ENCODE results near the gene RCBTB2.

RCBTB2 gene

GRCh38 chr13:48478391-48478790 is 54.5 kb downstream of the RCBTB2 start:
- TF ChIP-seq, protein P1, sequence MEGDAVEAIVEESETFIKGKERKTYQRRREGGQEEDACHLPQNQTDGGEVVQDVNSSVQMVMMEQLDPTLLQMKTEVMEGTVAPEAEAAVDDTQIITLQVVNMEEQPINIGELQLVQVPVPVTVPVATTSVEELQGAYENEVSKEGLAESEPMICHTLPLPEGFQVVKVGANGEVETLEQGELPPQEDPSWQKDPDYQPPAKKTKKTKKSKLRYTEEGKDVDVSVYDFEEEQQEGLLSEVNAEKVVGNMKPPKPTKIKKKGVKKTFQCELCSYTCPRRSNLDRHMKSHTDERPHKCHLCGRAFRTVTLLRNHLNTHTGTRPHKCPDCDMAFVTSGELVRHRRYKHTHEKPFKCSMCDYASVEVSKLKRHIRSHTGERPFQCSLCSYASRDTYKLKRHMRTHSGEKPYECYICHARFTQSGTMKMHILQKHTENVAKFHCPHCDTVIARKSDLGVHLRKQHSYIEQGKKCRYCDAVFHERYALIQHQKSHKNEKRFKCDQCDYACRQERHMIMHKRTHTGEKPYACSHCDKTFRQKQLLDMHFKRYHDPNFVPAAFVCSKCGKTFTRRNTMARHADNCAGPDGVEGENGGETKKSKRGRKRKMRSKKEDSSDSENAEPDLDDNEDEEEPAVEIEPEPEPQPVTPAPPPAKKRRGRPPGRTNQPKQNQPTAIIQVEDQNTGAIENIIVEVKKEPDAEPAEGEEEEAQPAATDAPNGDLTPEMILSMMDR (IDR thresholded peaks at IDR 0.05; ENCODE audit: borderline replicate concordance, control extremely low read depth, extremely low read depth, insufficient read depth, missing control alignments), result no peak
- no peak for DNase-seq (ENCODE audit: low spot score)
- in situ Hi-C loops (cut with MboI; ENCODE audit: low sequenced_read_pairs, unreplicated experiment), result no loop called here

GRCh38 chr13:48477191-48477855 is 55.6 kb downstream of the RCBTB2 start:
- in situ Hi-C loops (cut with MboI; ENCODE audit: low sequenced_read_pairs, unreplicated experiment), result no loop called here
- DNase-seq (ENCODE audit: low spot score), result no peak
- TF ChIP-seq, protein P1 (IDR thresholded peaks at IDR 0.05; ENCODE audit: borderline replicate concordance, control extremely low read depth, extremely low read depth, insufficient read depth, missing control alignments), result no peak

DNA sequence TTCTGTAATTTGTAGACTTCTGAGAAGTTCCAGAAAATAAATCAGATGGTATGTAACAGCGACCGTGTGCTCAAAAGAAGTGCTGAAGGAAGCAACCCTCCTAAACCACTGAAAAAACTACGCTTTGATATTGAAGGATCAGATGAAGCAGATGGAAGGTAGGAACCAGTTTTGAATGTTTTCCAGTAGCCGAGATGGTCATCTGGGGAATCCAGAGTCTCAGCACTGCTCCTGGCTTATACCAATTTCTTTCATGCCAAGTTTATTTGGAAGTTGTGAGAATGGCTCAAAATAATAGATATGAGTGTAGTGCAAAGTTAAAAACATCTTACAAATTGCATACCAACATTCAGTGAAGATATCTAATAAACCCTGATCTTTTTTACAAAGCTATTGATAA is 56.2 kb downstream of the RCBTB2 start:
- TF ChIP-seq, protein P1 (IDR thresholded peaks at IDR 0.05; ENCODE audit: borderline replicate concordance, control extremely low read depth, extremely low read depth, insufficient read depth, missing control alignments), result no peak
- in situ Hi-C loops (cut with MboI; ENCODE audit: low sequenced_read_pairs, unreplicated experiment), result no loop called here
- no peak for DNase-seq (ENCODE audit: low spot score)

DNA sequence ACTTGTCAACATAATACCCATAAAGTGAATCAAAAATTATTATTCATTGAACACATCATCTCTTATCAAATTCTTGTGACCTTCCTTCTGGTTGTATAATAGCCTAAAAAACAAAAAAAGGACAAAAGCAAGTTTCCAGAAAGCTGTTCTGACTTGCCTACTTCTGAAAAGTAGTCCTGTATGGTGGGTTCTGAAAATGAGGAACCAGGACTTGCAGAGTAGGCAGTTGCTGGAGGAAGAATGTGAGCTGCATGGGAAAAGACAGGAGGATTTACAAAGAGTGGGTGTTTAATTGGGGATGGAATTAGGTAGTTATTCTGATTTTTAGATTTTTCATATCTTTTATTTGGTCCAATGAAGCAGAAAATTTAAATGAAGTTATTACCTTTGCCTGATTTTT is 56.7 kb downstream of the RCBTB2 start:
- in situ Hi-C loops (cut with MboI; ENCODE audit: low sequenced_read_pairs, unreplicated experiment), result no loop called here
- DNase-seq (ENCODE audit: low spot score), result no peak
- TF ChIP-seq, protein P1 (IDR thresholded peaks at IDR 0.05; ENCODE audit: borderline replicate concordance, control extremely low read depth, extremely low read depth, insufficient read depth, missing control alignments), result no peak

DNA sequence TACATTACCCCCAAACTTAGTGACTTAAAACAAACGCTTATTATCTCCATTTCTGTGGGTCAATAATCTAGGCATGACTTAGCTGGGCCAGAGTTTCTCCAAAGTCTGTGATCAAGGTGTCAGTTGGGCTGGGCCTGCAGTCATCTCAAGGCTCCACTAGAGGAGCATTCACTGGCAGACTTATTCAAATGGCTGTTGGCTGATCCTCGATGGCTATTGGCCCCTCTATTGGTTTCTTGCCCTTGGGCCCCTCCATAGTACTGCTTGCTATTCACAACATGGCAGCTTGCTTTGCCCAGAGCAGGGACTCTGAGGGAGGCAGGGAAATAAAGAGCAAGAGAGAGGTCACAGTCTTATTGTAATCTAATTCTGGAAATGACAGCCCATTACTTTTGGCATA is 57.6 kb downstream of the RCBTB2 start:
- TF ChIP-seq, protein P1 (IDR thresholded peaks at IDR 0.05; ENCODE audit: borderline replicate concordance, control extremely low read depth, extremely low read depth, insufficient read depth, missing control alignments), result no peak
- in situ Hi-C loops (cut with MboI; ENCODE audit: low sequenced_read_pairs, unreplicated experiment), result no loop called here
- no peak for DNase-seq (ENCODE audit: low spot score)

- DNase-seq (ENCODE audit: low spot score), result no peak
- in situ Hi-C loops (cut with MboI; ENCODE audit: low sequenced_read_pairs, unreplicated experiment), result no loop called here
Measured at GRCh38 chr13:48457578-48458242, 75.2 kb downstream of the RCBTB2 start.

More at GRCh38 chr13:48457578-48458242, 75.2 kb downstream of the RCBTB2 start:
- TF ChIP-seq, protein P1 (IDR thresholded peaks at IDR 0.05; ENCODE audit: borderline replicate concordance, control extremely low read depth, extremely low read depth, insufficient read depth, missing control alignments), result no peak

Data from GM13976 (cell line).